Immature natural killer cell (primary cell): ENCODE measurements around the gene ACER2. TPM values are rescaled to one million over a fixed set of nuclear protein-coding genes. Genes with fewer than 3 reads are reported as not detected.
"Not testable (repeated sequence)": the region's sequence is repeated elsewhere in the genome, so short reads cannot be mapped to it uniquely, and the experiment has no call there.

Source experiments
- DNase-seq, 3 donors: peaks; one replicate each; pipeline ENCODE4 v3.0.0; 2022; ENCODE audit warnings: mixed read lengths in 1 of 3
- H3K27ac Mint-ChIP-seq, 6 donors: one replicate each; pipeline ENCODE4 v1.8.0; 2020; ENCODE audit warnings: mixed read lengths in 6 of 6, mild to moderate bottlenecking in 5 of 6, inconsistent platforms in 4 of 6, moderate library complexity in 3 of 6
- H3K27me3 Mint-ChIP-seq, 3 donors: one replicate each; pipeline ENCODE4 v1.8.0; 2020 to 2021; ENCODE audit warnings: low read depth in 3 of 3, mild to moderate bottlenecking in 3 of 3, mixed read lengths in 3 of 3, moderate library complexity in 3 of 3, inconsistent platforms in 1 of 3
- H3K36me3 Mint-ChIP-seq, 3 donors: one replicate each; pipeline ENCODE4 v1.8.0; 2020; ENCODE audit warnings: mixed read lengths in 3 of 3, inconsistent platforms in 2 of 3, mild to moderate bottlenecking in 2 of 3
- H3K4me1 Mint-ChIP-seq, 2 donors: one replicate each; pipeline ENCODE4 v1.8.0; 2020; ENCODE audit warnings: inconsistent platforms in 2 of 2, mild to moderate bottlenecking in 2 of 2, mixed read lengths in 2 of 2, moderate library complexity in 1 of 2
- H3K4me3 Mint-ChIP-seq, 5 donors: one replicate each; pipeline ENCODE4 v1.8.0; 2020; ENCODE audit warnings: mild to moderate bottlenecking in 5 of 5, mixed read lengths in 5 of 5, inconsistent platforms in 3 of 5, moderate library complexity in 3 of 5
- H3K9me3 Mint-ChIP-seq, 6 donors: one replicate each; pipeline ENCODE4 v1.8.0; 2020; ENCODE audit warnings: mild to moderate bottlenecking in 6 of 6, mixed read lengths in 6 of 6, inconsistent platforms in 4 of 6, moderate library complexity in 3 of 6
- polyA plus RNA-seq, 3 donors: library from polyadenylated mRNA; unstranded; fragments of 300-500 nt; fragmentation: Illumina TruSeq; gene quantifications; one replicate each; pipeline ENCODE4 v1.2.3, GENCODE V29; 2021

ACER2 gene
- polyA plus RNA-seq, 3 donors from 2014 or later = 0.11 TPM; not detected in 2

DNA sequence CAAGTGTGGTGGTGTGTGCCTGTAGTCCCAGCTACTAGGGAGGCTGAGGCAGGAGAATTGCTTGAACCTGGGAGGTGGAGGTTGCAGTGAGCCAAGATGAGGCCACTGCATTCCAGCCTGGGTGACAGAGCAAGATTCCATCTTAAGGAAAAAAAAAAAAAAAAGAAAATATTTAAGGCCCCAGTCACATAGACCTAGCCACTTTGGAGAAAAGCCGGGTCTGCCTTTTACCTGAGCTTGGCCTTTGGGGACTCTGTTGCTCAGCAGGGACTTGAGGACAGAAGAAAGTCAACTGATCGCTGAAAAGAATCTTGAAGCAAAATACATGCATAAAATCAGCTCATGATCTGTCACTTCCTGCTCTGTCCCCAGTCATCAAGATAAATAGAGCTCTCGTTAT is 4.6 kb downstream of the ACER2 start:
- not testable (repeated sequence) for H3K36me3 Mint-ChIP-seq, DNase-seq, H3K27me3 Mint-ChIP-seq, H3K27ac Mint-ChIP-seq, H3K9me3 Mint-ChIP-seq, H3K4me3 Mint-ChIP-seq
- H3K4me1 Mint-ChIP-seq = peaks cover 11 to 12% of the 10 kb centered on the region in 2 donors

DNA sequence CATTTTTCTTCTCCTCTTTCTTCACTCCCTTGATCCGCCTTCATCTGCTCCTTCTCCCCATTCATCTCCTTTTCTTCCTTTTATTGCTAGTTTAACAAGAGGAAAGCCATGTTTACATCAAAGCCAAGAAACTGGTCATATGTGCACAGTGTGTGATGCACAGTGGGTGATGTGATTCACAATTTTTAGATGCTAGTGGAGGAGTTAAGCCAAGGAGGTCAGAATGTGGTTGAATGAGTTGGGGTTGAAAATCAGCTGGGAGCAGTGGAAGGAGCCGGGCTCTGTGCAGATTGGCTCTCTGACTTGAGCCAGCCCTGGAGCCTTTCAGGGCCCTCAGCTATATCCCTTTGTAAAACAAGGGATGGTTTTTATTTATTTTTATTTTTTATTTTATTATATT is 7.3 kb downstream of the ACER2 start:
- Mint-ChIP-seq H3K4me1 (peaks cover 0 to 2% of the 10 kb centered on the region in 2 donors), H3K36me3 (peaks cover 0 to 9% (median 0%) of the 10 kb centered on the region in 3 donors), H3K9me3 (no peaks in the 10 kb centered on the region), H3K27me3 (no peaks in the 10 kb centered on the region), H3K27ac (no peak overlapping the region), H3K4me3 (no peak overlapping the region)
- DNase-seq = no peak

DNA sequence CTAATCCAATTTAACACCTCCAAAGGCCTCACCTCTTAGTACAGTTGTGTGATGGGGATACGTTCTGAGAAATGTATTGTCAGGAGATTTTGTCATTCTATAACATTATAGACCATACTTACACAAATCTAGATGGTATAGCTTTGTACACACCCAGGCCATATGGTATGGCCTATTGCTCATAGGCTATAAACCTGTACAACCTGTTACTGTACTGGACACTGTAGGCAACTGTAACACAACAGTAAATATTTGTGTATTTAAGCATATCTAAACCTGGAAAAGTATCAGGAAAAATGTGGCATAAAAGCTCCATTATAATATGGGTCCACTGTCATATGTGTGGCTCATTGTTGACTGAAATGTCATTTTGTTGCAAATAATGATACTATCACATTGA is 12.1 kb downstream of the ACER2 start:
- Mint-ChIP-seq H3K4me1 (no peaks in the 10 kb centered on the region), H3K27me3 (no peaks in the 10 kb centered on the region), H3K9me3 (no peaks in the 10 kb centered on the region), H3K27ac (no peak overlapping the region), H3K4me3 (no peak overlapping the region), H3K36me3 (peaks cover 0 to 9% (median 2%) of the 10 kb centered on the region in 3 donors)
- no peak for DNase-seq

DNA sequence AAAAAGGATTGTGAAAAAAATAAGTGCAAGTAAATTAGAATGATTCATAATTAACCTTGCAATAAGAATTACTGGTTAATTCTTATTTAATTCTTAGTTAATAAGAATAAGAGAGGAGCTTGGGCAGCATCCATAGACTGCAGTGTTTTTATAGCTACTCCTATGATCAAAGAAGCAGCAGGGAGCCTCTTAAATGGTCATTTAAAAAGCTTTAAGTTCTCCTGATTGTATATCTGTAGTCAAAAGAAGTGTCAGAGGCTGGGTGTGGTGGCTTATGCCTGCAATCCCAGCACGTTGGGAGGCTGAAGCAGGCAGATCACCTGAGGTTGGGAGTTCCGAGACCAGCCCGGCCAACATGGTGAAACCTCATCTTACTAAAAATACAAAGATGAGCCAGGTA is 14.4 kb downstream of the ACER2 start:
- H3K27me3 Mint-ChIP-seq = peaks cover 0 to 2% (median 0%) of the 10 kb centered on the region in 3 donors
- H3K4me3 Mint-ChIP-seq = no peak overlapping the region
- H3K4me1 Mint-ChIP-seq = no peaks in the 10 kb centered on the region
- no peak overlapping the region for H3K27ac Mint-ChIP-seq
- peaks cover 0 to 2% (median 0%) of the 10 kb centered on the region in 3 donors for H3K36me3 Mint-ChIP-seq
- H3K9me3 Mint-ChIP-seq = no peaks in the 10 kb centered on the region
- DNase-seq = no peak

DNA sequence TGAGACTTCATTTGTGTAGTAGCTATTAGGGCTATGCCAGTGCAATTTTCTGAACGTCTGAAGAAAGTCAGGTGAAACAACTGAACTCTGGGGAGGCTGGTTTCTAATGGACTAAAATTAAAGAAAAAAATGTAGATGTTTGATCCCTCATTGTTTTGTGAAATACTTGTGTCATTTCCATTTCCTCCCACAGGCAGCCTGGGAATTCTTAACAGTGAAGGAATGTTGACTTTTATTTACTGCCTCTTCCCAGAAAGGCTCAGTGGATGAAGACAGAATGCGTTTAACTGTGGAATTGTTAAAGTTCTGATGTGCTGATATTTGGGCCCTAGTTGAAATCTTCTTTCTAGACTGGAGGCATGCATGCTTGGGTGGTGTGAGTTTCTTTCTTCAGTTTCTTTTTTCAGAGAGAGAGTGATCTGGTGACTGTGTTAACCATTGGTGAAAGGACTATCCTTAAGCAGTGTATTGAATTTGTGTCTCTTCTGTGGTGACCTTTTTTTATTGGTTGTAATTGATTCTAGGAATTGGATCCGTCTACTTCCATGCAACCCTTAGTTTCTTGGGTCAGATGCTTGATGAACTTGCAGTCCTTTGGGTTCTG is 15.5 kb downstream of the ACER2 start:
- Mint-ChIP-seq H3K36me3 (peaks cover 0 to 2% (median 0%) of the 10 kb centered on the region in 3 donors), H3K27me3 (peaks cover 0 to 2% (median 0%) of the 10 kb centered on the region in 3 donors), H3K27ac (no peak overlapping the region), H3K4me3 (no peak overlapping the region), H3K9me3 (no peaks in the 10 kb centered on the region), H3K4me1 (no peaks in the 10 kb centered on the region)
- DNase-seq = no peak

DNA sequence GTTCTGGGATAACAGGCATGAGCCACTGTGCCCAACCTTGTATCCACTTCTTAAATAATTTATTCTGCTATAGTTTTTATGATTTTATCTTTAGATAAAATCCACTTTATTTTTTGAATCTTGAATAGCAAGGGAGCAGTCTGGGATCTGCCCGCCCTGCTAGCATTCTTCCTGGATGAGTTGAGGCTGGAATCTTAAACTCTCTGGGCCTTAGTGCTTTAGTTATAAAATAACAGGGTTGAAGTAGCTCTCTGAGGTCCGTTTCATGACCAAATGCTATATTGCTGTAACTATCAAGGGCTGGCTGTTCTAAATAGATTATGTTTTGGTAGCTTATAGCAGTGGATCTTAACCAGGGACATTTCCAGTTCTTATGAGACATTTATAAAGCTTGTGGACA is 20.8 kb downstream of the ACER2 start:
- Mint-ChIP-seq H3K27ac (no peak overlapping the region), H3K9me3 (no peaks in the 10 kb centered on the region), H3K4me1 (no peaks in the 10 kb centered on the region), H3K4me3 (no peak overlapping the region), H3K27me3 (peaks cover 0 to 2% (median 1%) of the 10 kb centered on the region in 3 donors), H3K36me3 (peaks cover 0 to 5% (median under 1%) of the 10 kb centered on the region in 3 donors)
- DNase-seq = no peak

DNA sequence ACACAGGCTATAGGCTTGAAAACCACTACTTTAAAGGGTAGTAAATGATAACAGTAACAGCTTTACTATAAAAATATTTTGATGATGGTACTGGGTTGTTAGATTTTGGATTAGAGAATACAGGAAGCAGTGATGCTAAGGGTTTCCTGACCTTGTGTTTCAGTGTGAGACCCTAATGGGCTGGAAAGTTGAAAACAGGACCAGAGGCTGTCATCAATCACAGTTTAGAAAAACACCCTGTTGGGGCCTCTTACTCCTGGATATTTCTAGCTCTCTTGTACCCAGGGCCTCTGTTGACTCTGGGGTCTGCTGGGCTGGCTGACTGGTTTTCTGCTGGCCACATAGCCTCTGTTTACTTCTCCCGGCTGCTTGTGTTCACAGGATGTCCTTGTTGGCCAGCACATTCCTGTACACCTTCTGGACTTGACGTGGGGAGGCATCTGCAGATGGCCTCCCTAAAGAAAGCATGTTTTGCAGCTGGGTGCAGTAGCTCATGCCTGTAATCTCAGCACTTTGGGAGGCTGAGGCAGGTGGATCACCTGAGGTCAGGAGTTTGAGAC is 21.5 kb downstream of the ACER2 start:
- Mint-ChIP-seq H3K9me3 (no peaks in the 10 kb centered on the region), H3K36me3 (peaks cover 0 to 4% (median 2%) of the 10 kb centered on the region in 3 donors), H3K27ac (no peak overlapping the region)

DNA sequence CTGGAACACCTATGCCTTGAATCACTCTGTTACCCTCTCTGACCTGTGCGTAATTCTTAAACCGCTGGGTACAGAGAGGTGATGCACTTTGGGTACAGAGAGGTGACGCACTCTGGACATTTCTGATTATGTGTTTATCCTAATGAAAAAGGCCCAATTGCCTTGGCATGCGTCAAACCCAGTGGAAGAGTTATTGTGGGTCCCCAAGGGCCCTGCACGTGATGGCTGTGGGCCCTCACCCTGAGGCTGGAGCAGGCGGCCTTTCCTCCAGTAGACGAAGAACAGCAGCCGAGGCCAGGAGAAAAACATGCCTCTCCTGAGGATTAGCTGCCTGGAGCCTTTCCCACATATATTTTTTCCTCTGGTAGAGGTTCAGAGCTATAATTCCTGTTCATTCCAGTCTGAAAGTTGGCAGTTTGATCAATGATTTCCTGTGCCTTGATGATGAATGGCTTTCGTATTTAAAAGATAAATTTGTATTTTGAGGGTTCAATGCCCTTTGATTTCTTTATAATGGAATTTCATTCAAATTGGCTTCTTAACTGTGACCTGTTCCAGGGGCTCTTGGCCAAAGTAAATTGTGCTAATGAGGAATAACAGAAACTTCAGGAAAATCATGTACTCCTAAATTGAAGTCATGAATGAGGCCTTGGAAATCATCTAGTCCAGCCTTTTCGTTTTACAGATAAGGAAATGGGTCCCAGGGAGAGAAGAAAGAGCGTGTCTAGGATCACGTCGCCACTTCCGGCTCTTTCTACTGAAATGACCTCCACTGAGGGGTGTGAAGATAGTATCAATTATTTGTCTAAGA is 22.8 kb downstream of the ACER2 start:
- H3K27ac Mint-ChIP-seq = no peak overlapping the region
- H3K9me3 Mint-ChIP-seq = no peaks in the 10 kb centered on the region
- no peaks in the 10 kb centered on the region for H3K4me1 Mint-ChIP-seq
- DNase-seq = no peak
- peaks cover 0 to 4% (median 2%) of the 10 kb centered on the region in 3 donors for H3K36me3 Mint-ChIP-seq
- H3K4me3 Mint-ChIP-seq = no peak overlapping the region
- peaks cover 0 to 2% (median 1%) of the 10 kb centered on the region in 3 donors for H3K27me3 Mint-ChIP-seq

More for the DNA sequence above, 21.5 kb downstream of the ACER2 start:
- DNase-seq = no peak
- Mint-ChIP-seq H3K4me3 (no peak overlapping the region), H3K27me3 (peaks cover 0 to 2% (median 1%) of the 10 kb centered on the region in 3 donors), H3K4me1 (no peaks in the 10 kb centered on the region)

DNA sequence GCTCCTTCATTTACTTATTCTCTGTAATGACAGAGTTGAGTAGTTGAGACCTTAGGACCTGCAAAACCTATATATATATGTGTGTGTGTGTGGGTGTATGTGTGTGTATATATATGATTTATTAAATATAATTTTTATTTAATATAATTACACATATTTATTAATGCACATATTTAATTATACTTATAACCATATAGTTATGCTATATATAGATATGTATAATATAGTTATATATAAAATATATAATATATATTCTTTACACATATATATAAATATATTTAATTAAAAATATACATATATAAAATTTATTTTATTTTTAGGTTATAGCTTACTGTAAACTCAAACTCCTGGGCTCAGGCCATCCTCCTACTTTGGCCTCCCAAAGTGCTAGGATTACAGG is 23.7 kb downstream of the ACER2 start:
- no peak overlapping the region for H3K4me3 Mint-ChIP-seq
- no peak for DNase-seq
- H3K36me3 Mint-ChIP-seq = peaks cover 0 to 4% (median 2%) of the 10 kb centered on the region in 3 donors
- no peaks in the 10 kb centered on the region for H3K9me3 Mint-ChIP-seq
- no peaks in the 10 kb centered on the region for H3K4me1 Mint-ChIP-seq
- H3K27ac Mint-ChIP-seq = no peak overlapping the region
- peaks cover 0 to 3% (median 2%) of the 10 kb centered on the region in 3 donors for H3K27me3 Mint-ChIP-seq

DNA sequence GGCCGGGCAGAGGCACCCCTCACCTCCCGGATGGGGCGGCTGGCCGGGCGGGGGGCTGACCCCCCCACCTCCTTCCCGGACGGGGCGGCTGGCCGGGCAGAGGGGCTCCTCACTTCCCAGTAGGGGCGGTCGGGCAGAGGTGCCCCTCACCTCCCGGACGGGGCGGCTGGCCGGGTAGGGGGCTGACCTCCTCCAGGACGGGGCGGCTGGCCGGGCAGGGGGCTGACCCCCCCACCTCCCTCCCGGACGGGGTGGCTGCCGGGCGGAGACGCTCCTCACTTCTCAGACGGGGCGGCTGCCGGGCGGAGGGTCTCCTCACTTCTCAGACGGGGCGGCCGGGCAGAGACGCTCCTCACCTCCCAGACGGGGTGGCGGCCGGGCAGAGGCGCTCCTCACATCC is 24.9 kb downstream of the ACER2 start:
- H3K36me3 Mint-ChIP-seq, H3K9me3 Mint-ChIP-seq, H3K27ac Mint-ChIP-seq, H3K4me1 Mint-ChIP-seq, H3K27me3 Mint-ChIP-seq, DNase-seq, H3K4me3 Mint-ChIP-seq: not testable (repeated sequence)

DNA sequence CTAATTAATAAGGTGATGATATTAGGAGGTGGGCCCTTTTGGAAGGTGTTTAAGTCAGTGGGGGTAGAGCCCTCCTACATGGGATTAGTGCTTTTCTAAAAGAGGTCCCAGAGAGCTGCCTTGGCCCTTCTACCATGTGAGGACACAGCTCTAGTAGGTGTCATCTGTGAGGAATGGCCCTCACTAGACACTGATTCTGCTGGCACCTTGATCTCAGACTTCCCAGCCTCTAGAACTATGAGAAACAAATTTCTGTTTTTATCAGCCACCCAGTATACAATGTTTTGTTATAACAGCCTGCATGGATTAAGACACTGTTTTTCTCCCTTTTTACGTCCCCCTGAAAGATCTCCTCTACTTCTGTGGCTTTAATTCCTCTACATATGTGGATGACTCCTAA is 31.6 kb downstream of the ACER2 start:
- Mint-ChIP-seq H3K27ac (peak overlapping the region in 2 of 6 donors; percentile 1), H3K4me1 (peaks cover 9 to 17% of the 10 kb centered on the region in 2 donors), H3K9me3 (no peaks in the 10 kb centered on the region), H3K4me3 (no peak overlapping the region), H3K36me3 (no peaks in the 10 kb centered on the region), H3K27me3 (peaks cover 0 to 3% (median 0%) of the 10 kb centered on the region in 3 donors)
- DNase-seq = no peak

DNA sequence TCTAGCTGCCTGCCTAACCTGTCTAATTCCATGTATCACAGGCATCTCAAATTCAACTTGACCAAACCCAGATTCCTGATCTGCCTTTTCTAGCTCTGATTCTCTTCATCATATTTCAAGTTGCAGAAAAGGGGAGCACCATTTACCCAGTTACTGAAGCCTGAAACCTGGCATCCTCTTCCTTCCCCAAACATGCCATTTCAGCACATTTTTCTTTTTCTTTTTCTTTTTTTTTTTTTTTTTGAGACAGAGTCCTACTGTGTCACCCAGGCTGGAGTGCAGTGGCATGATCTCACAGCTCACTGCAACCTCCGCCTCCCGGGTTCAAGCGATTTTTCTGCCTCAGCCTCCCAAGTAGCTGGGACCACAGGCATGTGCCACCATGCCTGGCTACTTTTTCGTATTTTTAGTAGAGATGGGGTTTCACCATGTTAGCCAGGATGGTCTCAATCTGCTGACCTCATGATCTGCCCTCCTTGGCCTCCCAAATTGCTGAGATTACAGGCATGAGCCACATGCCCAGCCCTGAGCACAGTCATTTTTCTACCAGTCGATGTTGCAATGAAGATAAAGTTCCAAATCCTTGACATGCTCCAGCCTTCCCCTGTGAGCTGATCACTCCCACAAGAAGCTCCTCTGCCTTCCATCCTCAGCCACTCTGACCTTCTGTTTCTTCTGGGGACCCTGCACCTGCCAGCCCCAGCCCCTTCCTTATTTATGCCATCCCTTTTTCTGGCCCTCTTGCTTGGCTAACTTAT is 32.2 kb downstream of the ACER2 start:
- H3K36me3 Mint-ChIP-seq = no peaks in the 10 kb centered on the region
- H3K27me3 Mint-ChIP-seq = peaks cover 0 to 3% (median 0%) of the 10 kb centered on the region in 3 donors
- no peak for DNase-seq
- no peaks in the 10 kb centered on the region for H3K9me3 Mint-ChIP-seq
- peak overlapping the region; percentile 67 to 81 (median 77) for H3K4me3 Mint-ChIP-seq
- H3K27ac Mint-ChIP-seq = peak overlapping the region in 3 of 6 donors; percentile 70 to 82 (median 82)
- H3K4me1 Mint-ChIP-seq = peaks cover 9 to 17% of the 10 kb centered on the region in 2 donors

DNA sequence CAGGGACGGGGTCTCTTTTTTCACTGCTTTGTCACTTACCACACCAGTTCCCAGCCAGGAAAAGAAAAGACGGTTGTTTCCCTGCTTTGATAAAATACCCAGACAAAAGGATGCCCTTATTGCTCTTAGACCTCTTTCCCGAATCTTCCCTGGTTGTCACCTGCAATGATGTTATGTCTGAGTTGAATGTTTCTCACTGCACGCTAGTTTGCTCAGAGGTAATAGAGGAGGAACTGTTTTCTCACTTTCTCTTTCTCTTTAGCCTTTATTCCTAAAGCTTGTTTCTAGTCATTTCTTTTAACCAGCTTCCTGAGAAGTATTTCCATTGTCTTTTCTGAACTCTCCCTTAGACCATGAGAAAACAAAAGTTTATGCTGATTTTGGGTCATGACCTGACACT is 32.9 kb downstream of the ACER2 start:
- H3K9me3 Mint-ChIP-seq = no peaks in the 10 kb centered on the region
- DNase-seq = peak in 2 of 3 donors; percentile 10 to 12
- peak overlapping the region; percentile 68 to 86 (median 80) for H3K27ac Mint-ChIP-seq
- no peaks in the 10 kb centered on the region for H3K36me3 Mint-ChIP-seq
- H3K27me3 Mint-ChIP-seq = peaks cover 0 to 3% (median 0%) of the 10 kb centered on the region in 3 donors
- peak overlapping the region; percentile 67 to 81 (median 77) for H3K4me3 Mint-ChIP-seq
- H3K4me1 Mint-ChIP-seq = peaks cover 9 to 17% of the 10 kb centered on the region in 2 donors
